NT2/D1 (cell line): ENCODE results near the gene OMP.

ENCODE experiments used
- SUZ12 ChIP-seq: IDR thresholded peaks from 2 replicates; pipeline ENCODE4 v1.6.1; 2011; ENCODE audit not compliant: insufficient read length, insufficient read depth; ENCODE audit errors: extremely low read depth
- YY1 ChIP-seq: IDR thresholded peaks from 2 replicates; pipeline ENCODE4 v1.6.1; 2011; ENCODE audit not compliant: insufficient read length, insufficient read depth
- ZNF274 ChIP-seq: IDR thresholded peaks from 2 replicates; pipeline ENCODE4 v1.6.1; 2011; ENCODE audit warnings: mild to moderate bottlenecking, low read depth, low read length

- no peak for TF ChIP-seq SUZ12
- TF ChIP-seq ZNF274, result no peak
- TF ChIP-seq YY1, result no peak
Observed at GRCh38 chr11:77071671-77072605, 30.7 kb upstream of the OMP start.
